Activated CD4-positive, alpha-beta T cell treated with anti-CD3 and anti-CD28 coated beads, Interleukin-2, amount 10 ng/mL, durations not matched to agents 7 days and 5 days (primary cell): ENCODE data around the gene ZBTB7A. TPM values are rescaled to one million over a fixed set of nuclear protein-coding genes. Genes with fewer than 3 reads are reported as not detected.
"Not testable (repeated sequence)": the region's sequence is repeated elsewhere in the genome, so short reads cannot be mapped to it uniquely, and the experiment has no call there.

Experiments
- CTCF ChIA-PET: fragments of 350-600 bp; sonication (Branson Sonifier 250); formaldehyde crosslinking; loops from one replicate; lab custom pipeline; 2021; ENCODE audit warnings: antibody characterized with exemption; lab: Charles Lee
- POLR2A ChIA-PET: fragments of 350-600 bp; sonication (Branson Sonifier 250); formaldehyde crosslinking; loops from one replicate; lab custom pipeline; 2021; ENCODE audit warnings: antibody characterized with exemption; lab: Charles Lee
- DNase-seq: peaks from one replicate; pipeline ENCODE4 v3.0.0-alpha.2; 2020
- H3K27ac Mint-ChIP-seq: one replicate; pipeline ENCODE4 v1.8.0; 2021; ENCODE audit warnings: mild to moderate bottlenecking, moderate library complexity, mixed read lengths
- H3K27me3 Mint-ChIP-seq: one replicate; pipeline ENCODE4 v1.8.0; 2021; ENCODE audit warnings: mixed read lengths
- H3K36me3 Mint-ChIP-seq: one replicate; pipeline ENCODE4 v1.8.0; 2021; ENCODE audit warnings: low read depth, mixed read lengths
- H3K4me1 Mint-ChIP-seq: one replicate; pipeline ENCODE4 v1.8.0; 2021; ENCODE audit warnings: mixed read lengths
- H3K4me3 Mint-ChIP-seq: one replicate; pipeline ENCODE4 v1.8.0; 2021; ENCODE audit warnings: mild to moderate bottlenecking, moderate library complexity, mixed read lengths
- H3K9me3 Mint-ChIP-seq: one replicate; pipeline ENCODE4 v1.8.0; 2021; ENCODE audit warnings: mixed read lengths
- total RNA-seq, 2 experiments: library from RNA; stranded (reverse); gene quantifications; one replicate each; pipeline ENCODE4 v1.2.3, GENCODE V29; 2021

ZBTB7A gene
- total RNA-seq, 2 experiments from 2014 or later = 39.4 to 47.5 TPM

DNA sequence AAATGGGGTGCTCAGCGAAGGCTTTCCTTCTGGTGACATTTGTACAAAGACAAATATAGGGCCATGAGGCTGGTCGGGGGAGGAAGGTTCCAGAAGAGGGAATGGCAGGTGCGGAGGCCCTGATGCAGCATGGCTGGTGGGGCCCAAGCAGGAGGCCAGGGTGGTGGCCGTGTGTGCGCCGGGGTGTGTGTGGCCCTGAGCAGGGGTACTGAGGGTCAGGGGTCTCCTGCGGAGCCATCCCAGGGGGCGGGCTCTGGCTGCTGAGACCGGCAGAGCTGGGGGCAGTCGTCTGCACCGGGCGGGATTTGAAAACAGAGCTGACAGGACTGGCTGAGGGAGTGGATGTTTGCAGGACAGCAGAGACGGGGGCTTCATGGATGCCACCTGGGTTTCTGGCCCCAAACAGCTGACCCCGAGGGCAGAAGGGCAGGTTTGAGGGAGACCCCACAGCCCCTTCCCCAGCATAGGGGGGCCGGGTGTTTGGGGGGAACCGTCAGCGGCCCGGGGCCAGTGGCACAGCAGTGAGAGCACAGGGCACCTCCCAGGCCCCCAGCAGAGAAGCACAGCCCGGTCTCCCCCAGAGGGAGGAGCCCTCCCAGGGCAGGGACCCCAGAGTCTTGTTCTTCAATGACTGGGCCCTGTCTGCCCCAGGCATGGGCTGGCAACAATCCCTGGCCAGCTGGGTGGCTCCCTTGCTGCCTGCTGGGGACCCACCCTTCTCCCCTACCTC, 47.8 kb downstream of the ZBTB7A start:
- Mint-ChIP-seq H3K27ac (no peak overlapping the region), H3K9me3 (peaks cover 3% of the 10 kb centered on the region), H3K4me1 (peaks cover 8% of the 10 kb centered on the region), H3K36me3 (peaks cover 11% of the 10 kb centered on the region), H3K27me3 (no peaks in the 10 kb centered on the region), H3K4me3 (no peak overlapping the region)
- ChIA-PET POLR2A (no interaction called here), CTCF (interaction anchor here (0.5 to 1.0 kb wide), 3 partner anchors 13 to 524 kb away, joined by 3 to 4 read pairs (median 3); no protein-coding TSS in a partner anchor)
- no peak for DNase-seq

GRCh38 chr19:4018140-4018613, 48.5 kb downstream of the ZBTB7A start:
- no peak for DNase-seq
- no peaks in the 10 kb centered on the region for H3K27me3 Mint-ChIP-seq
- H3K27ac Mint-ChIP-seq = no peak overlapping the region
- peaks cover 8% of the 10 kb centered on the region for H3K4me1 Mint-ChIP-seq
- H3K36me3 Mint-ChIP-seq = peaks cover 11% of the 10 kb centered on the region
- ChIA-PET POLR2A (no interaction called here), CTCF (no interaction called here)
- peaks cover 3% of the 10 kb centered on the region for H3K9me3 Mint-ChIP-seq
- no peak overlapping the region for H3K4me3 Mint-ChIP-seq

DNA sequence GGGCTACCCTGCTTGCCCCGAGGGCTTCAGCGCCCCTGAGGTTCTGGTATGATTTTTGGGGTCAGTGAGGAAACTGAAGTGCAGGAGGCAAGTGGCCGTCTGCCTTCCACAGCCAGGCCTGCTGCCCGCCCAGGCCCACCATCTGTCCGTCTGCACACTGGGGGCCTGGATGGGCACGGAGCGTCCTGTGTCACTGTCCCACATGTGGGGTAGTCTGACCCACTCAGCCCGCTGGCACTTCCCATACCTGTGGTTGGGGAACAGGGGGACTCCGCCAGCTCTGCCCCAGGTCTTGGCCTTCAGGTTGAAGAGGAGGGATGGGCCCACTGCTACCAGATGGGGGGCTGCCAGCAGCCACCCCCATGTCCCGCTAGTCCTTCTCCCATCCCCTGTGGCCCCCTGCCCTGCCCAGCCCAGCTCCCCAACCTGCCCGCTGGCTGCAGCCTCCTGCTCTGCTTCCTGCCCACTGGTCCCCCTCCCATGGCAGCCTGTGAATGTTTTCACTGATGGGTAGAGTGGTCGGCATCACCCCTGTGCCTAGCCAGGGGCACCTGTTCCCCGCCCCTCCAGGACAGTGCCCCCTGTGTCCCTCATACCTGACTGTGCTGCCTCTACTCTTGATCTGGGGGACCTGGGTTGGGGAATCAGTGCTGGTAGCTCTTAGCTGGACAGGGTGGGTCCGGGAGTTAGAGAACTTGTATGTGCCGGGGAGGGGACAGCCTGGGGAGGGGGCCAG, 49.6 kb downstream of the ZBTB7A start:
- peaks cover 2% of the 10 kb centered on the region for H3K9me3 Mint-ChIP-seq
- H3K27me3 Mint-ChIP-seq = no peaks in the 10 kb centered on the region
- no peak for DNase-seq
- H3K4me3 Mint-ChIP-seq = no peak overlapping the region
- ChIA-PET POLR2A (no interaction called here), CTCF (no interaction called here)
- H3K4me1 Mint-ChIP-seq = peaks cover 8% of the 10 kb centered on the region
- H3K27ac Mint-ChIP-seq = peak overlapping the region; percentile 46
- peaks cover 10% of the 10 kb centered on the region for H3K36me3 Mint-ChIP-seq

DNA sequence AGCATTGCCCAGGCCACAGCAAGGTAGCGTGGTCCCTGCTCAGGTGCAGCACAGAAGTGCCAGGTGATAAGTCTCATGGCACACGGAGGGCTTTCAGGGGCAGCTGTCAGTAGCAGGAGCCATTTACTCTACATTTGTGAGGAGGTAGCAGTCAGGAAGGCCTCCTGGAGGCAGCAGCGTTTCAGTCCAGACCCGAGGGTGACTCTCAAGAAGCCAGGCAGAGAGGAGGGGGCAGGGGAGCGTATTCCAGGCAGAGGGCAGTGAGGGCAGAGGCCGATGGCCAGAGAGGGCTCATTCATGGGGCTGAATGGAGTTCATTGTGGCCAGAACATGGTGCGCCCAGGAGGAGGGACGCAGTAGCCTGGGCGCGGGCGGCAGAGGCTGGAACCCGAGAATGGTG, 50.2 kb downstream of the ZBTB7A start:
- Mint-ChIP-seq H3K4me1 (peaks cover 8% of the 10 kb centered on the region), H3K4me3 (no peak overlapping the region), H3K27ac (no peak overlapping the region), H3K9me3 (no peaks in the 10 kb centered on the region), H3K36me3 (peaks cover 8% of the 10 kb centered on the region), H3K27me3 (no peaks in the 10 kb centered on the region)
- no peak for DNase-seq
- ChIA-PET POLR2A (no interaction called here), CTCF (no interaction called here)

DNA sequence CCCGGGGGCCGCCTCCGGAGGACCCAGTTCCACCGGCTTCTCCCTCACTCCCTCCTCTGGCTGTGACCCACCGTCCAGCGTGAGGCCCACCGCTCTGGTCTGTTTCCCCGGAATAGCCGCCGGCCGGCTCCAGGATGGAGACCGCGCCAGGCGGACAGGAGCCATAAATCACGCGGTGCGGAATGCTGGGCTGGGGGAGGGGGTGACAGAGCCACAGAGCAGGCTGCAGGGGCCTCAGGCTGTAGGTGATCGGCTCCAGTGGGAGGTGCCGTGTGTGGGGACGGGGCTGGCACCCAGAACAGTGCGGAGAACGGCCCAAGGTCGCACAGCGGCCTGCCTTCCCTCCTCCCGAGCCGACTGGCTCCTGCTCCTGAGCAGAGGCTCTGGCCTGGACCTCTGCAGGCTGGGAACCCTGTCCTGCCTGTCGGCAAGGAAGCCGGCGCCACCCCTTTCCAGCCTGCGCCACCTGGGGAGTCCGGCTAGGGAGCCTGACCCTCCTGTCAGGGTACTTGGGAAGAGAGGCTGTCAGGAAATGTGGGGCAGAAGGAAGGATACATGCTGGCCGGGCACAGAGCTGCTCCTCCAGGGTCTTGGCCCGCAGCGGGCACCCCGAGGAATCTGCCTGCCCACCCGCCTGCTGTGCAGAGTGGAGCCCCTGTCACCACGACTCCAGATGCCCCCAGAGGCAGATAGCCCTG, 50.8 kb downstream of the ZBTB7A start:
- no peak overlapping the region for H3K27ac Mint-ChIP-seq
- ChIA-PET POLR2A (no interaction called here), CTCF (no interaction called here)
- H3K36me3 Mint-ChIP-seq = peaks cover 5% of the 10 kb centered on the region
- H3K4me1 Mint-ChIP-seq = peaks cover 8% of the 10 kb centered on the region
- no peaks in the 10 kb centered on the region for H3K9me3 Mint-ChIP-seq
- no peaks in the 10 kb centered on the region for H3K27me3 Mint-ChIP-seq
- no peak for DNase-seq
- H3K4me3 Mint-ChIP-seq = no peak overlapping the region

GRCh38 chr19:4014541-4015491, 51.9 kb downstream of the ZBTB7A start:
- CTCF ChIA-PET = no interaction called here
- H3K9me3 Mint-ChIP-seq = no peaks in the 10 kb centered on the region
- peaks cover 2% of the 10 kb centered on the region for H3K36me3 Mint-ChIP-seq
- POLR2A ChIA-PET = no interaction called here
- no peaks in the 10 kb centered on the region for H3K27me3 Mint-ChIP-seq
- peaks cover 8% of the 10 kb centered on the region for H3K4me1 Mint-ChIP-seq
- peak; percentile 57 for DNase-seq
- H3K4me3 Mint-ChIP-seq = no peak overlapping the region
- no peak overlapping the region for H3K27ac Mint-ChIP-seq

DNA sequence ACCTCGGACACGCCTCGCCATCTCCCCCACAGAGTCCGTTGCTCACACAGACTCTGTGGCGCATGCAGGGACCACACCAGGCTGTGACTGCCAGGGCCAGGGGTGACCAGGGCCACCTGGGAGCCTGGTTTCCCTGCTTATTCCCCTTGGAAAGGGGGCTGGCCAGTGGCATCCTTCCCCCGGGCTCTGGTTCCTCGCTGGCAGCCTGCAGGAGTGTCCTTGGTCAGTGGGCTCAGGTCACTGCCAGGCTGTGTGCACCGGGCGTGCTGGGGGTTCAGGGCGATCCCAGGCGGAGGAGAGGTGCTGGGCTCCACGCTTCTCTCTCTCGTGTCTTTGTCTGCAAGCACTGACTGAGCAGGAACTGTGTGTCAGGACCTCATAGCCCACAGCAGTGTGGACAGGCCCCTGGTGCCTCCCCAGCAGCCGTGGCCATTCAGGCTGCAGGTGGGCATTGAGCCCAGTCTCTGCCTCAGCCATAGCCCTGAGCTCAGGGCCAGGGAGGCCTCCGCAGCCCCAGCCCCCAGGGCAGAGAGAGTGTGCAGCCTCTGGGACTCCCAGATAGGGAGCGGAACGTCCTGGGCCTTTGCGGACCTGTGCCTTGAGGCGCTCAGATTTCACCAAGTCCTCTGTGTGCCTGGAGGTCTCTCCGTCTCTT, 52.7 kb downstream of the ZBTB7A start:
- peaks cover 15% of the 10 kb centered on the region for H3K4me1 Mint-ChIP-seq
- ChIA-PET POLR2A (no interaction called here), CTCF (interaction anchor here (1.1 kb wide), 1 partner anchor 26 kb away, joined by 4 read pairs; no protein-coding TSS in a partner anchor)
- H3K27ac Mint-ChIP-seq = no peak overlapping the region
- no peak for DNase-seq
- H3K36me3 Mint-ChIP-seq = peaks cover 2% of the 10 kb centered on the region
- no peaks in the 10 kb centered on the region for H3K27me3 Mint-ChIP-seq
- H3K4me3 Mint-ChIP-seq = no peak overlapping the region
- H3K9me3 Mint-ChIP-seq = no peaks in the 10 kb centered on the region

DNA sequence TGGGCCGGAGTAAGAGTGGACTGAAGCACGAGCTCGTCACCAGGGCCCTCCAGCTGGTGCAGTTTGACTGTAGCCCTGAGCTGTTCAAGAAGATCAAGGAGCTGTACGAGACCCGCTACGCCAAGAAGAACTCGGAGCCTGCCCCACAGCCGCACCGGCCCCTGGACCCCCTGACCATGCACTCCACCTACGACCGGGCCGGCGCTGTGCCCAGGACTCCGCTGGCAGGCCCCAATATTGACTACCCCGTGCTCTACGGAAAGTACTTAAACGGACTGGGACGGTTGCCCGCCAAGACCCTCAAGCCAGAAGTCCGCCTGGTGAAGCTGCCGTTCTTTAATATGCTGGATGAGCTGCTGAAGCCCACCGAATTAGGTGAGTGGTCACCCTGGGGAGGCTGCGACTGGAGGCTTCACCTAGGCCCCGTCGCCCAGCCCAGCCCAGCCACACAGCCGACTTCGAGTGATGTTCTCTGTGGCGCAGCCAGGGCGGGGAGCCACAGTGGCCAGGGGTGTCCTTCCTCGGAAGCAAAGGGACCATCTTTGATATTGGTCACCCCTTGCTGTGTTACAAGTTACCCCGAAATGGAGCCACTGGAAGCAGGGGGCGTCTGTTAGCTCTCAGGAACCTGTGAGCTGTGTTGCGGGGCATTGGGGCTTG, 53.6 kb downstream of the ZBTB7A start:
- no peak overlapping the region for H3K4me3 Mint-ChIP-seq
- no peaks in the 10 kb centered on the region for H3K27me3 Mint-ChIP-seq
- peaks cover 2% of the 10 kb centered on the region for H3K36me3 Mint-ChIP-seq
- no peak overlapping the region for H3K27ac Mint-ChIP-seq
- ChIA-PET POLR2A (no interaction called here), CTCF (interaction anchor here (1.0 to 1.1 kb wide), 2 partner anchors 16 to 25 kb away, joined by 3 to 4 read pairs; no protein-coding TSS in a partner anchor)
- DNase-seq = no peak
- H3K9me3 Mint-ChIP-seq = no peaks in the 10 kb centered on the region
- H3K4me1 Mint-ChIP-seq = peaks cover 22% of the 10 kb centered on the region

DNA sequence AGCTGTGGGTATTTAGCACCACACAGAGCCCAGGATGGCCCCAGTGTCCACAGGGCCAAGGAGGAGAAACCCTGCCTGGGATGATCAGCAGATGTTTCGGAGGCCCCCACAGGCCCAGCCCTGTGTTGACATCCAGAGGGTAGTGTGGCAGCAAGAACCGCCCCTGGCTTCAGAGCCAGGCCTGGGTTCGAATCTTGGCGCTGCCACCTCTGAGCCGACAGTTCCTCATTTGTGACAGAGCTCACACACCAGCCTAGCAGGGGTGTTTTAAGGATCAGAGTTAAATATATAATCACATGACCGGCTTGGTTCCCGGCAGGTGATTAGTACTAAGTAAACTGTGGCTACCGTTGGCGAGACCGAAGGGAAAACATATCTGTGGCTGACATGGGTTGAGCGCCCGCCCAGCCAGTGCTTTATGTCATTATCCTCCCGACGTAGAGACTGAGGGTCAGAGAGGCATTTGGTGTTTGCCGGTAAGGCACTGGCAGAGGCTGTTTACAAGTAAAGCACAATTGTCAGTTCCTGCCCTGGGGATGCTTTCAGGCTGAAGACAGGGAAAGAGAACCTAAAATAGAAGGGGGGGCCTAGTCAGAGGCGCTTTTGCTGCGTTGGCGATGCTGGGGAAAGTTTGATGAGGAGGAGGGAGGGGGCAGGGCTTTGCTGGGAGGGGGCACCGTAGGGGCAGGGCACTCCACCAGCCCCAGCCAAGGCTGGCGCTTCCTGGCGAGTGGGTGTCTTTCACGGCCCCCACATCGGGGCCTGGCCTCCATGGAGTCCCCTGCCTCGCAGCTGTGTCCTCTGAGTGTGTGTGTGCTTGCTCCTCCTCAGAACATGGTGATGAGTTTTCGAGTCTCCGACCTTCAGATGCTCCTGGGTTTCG, 54.4 kb downstream of the ZBTB7A start:
- Mint-ChIP-seq H3K27ac (no peak overlapping the region), H3K4me3 (no peak overlapping the region), H3K4me1 (peaks cover 22% of the 10 kb centered on the region), H3K9me3 (no peaks in the 10 kb centered on the region), H3K27me3 (no peaks in the 10 kb centered on the region), H3K36me3 (peaks cover 2% of the 10 kb centered on the region)
- ChIA-PET CTCF (interaction anchor here (1.0 kb wide), 1 partner anchor 17 kb away, joined by 3 read pairs; no protein-coding TSS in a partner anchor), POLR2A (no interaction called here)
- no peak for DNase-seq

DNA sequence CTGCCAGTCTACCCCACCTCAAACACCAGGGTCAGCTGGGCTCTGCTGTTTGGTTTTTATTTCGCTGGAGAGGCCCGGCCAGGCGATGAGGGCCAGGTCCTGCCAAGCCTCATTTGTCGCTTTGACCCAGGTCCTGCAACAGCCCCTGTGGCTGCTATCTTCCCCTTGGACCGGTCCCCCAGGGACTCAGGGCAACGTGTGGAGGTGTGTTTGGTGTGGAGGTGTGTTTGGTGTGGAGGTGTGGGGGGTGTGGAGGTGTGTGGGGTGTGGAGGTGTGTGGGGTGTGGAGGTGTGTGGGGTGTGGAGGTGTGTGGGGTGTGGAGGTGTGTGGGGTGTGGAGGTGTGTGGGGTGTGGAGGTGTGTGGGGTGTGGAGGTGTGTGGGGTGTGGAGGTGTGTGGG, 55.3 kb downstream of the ZBTB7A start:
- DNase-seq, POLR2A ChIA-PET, H3K36me3 Mint-ChIP-seq, H3K4me3 Mint-ChIP-seq, H3K27me3 Mint-ChIP-seq, CTCF ChIA-PET, H3K9me3 Mint-ChIP-seq: not testable (repeated sequence)
- H3K27ac Mint-ChIP-seq = peak overlapping the region; percentile 19
- H3K4me1 Mint-ChIP-seq = peaks cover 22% of the 10 kb centered on the region

DNA sequence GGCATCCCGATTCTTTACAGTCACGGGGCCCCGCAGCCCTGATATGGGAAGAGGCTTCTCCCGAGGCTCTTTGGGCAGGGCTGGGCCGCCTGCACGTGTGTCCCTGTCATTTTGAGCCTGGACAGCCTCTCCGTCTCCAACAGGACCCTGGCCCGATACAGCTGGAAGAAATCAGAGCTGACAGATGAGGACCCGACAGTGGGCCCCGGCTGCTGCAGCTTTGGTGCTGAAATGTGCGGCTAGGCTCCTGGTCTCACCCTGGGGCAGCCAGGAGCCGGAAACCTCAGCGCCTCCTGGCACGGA, 55.9 kb downstream of the ZBTB7A start:
- H3K9me3 Mint-ChIP-seq = no peaks in the 10 kb centered on the region
- no peaks in the 10 kb centered on the region for H3K36me3 Mint-ChIP-seq
- ChIA-PET POLR2A (no interaction called here), CTCF (no interaction called here)
- H3K27me3 Mint-ChIP-seq = no peaks in the 10 kb centered on the region
- no peak overlapping the region for H3K27ac Mint-ChIP-seq
- H3K4me3 Mint-ChIP-seq = no peak overlapping the region
- peaks cover 25% of the 10 kb centered on the region for H3K4me1 Mint-ChIP-seq
- DNase-seq = no peak
